Vagina (tissue), 2 donors: ENCODE data around the gene CD81.

Experiments
- POLR2A ChIP-seq, 2 donors: fragments of 450-650 bp; IDR thresholded peaks; one replicate each; pipeline ENCODE4 v1.6.1; 2017; ENCODE audit warnings: antibody characterized with exemption in 2 of 2, mild to moderate bottlenecking in 2 of 2, moderate library complexity in 2 of 2
- POLR2AphosphoS5 ChIP-seq, 2 donors: sonication (generic); formaldehyde crosslinking; IDR thresholded peaks; one replicate each; pipeline ENCODE4 v1.9.0; 2017; ENCODE audit warnings: antibody characterized with exemption in 2 of 2, mild to moderate bottlenecking in 2 of 2, low read depth in 1 of 2; ENCODE audit not compliant: insufficient read depth in 1 of 2
- TF ChIP-seq, protein P1 (sequence below), 3 experiments: fragments of 450-650 bp in 2 of 3; fragments of 200-600 bp in 1 of 3; sonication (generic) in 1 of 3; IDR thresholded peaks; one replicate each; pipeline ENCODE4 v1.5.1; 2017 to 2019; ENCODE audit warnings: antibody characterized with exemption in 3 of 3, mild to moderate bottlenecking in 2 of 3, moderate library complexity in 2 of 3

- TF ChIP-seq, protein P1, sequence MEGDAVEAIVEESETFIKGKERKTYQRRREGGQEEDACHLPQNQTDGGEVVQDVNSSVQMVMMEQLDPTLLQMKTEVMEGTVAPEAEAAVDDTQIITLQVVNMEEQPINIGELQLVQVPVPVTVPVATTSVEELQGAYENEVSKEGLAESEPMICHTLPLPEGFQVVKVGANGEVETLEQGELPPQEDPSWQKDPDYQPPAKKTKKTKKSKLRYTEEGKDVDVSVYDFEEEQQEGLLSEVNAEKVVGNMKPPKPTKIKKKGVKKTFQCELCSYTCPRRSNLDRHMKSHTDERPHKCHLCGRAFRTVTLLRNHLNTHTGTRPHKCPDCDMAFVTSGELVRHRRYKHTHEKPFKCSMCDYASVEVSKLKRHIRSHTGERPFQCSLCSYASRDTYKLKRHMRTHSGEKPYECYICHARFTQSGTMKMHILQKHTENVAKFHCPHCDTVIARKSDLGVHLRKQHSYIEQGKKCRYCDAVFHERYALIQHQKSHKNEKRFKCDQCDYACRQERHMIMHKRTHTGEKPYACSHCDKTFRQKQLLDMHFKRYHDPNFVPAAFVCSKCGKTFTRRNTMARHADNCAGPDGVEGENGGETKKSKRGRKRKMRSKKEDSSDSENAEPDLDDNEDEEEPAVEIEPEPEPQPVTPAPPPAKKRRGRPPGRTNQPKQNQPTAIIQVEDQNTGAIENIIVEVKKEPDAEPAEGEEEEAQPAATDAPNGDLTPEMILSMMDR (IDR thresholded peaks at IDR 0.05), result no peak
- TF ChIP-seq POLR2AphosphoS5 (IDR thresholded peaks at IDR 0.05; ENCODE audit: insufficient read depth in 1 of 2, low read depth in 1 of 2), result no peak
- no peak for TF ChIP-seq POLR2A (IDR thresholded peaks at IDR 0.05)
Observed at GRCh38 chr11:2383852-2384804, 7.0 kb downstream of the CD81 start.
